HCT116 (cell line): ENCODE data around the gene AGBL1.

Experiments used
- POLR2AphosphoS5 ChIP-seq: IDR thresholded peaks from 2 replicates; pipeline ENCODE4 v1.6.1; 2011; ENCODE audit warnings: mild to moderate bottlenecking, low read depth, low read length, moderate library complexity
- YY1 ChIP-seq: IDR thresholded peaks from 2 replicates; pipeline ENCODE4 v1.6.1; 2011; ENCODE audit warnings: low read length, low read depth, moderate library complexity, mild to moderate bottlenecking; ENCODE audit not compliant: insufficient replicate concordance; ENCODE audit errors: extremely low read depth
- TF ChIP-seq, protein P1 (sequence below), 3 experiments: fragments of 200-600 bp in 1 of 3; sonication (generic) in 1 of 3; IDR thresholded peaks in 2 of 3; conservative IDR thresholded peaks in 1 of 3; 2 replicates each; pipeline ENCODE4 v1.5.1; 2012 to 2017; ENCODE audit warnings: low read depth in 2 of 3, low read length in 2 of 3, antibody characterized with exemption in 1 of 3, borderline replicate concordance in 1 of 3, control low read depth in 1 of 3, mild to moderate bottlenecking in 1 of 3, mixed read lengths in 1 of 3, mixed run types in 1 of 3, moderate library complexity in 1 of 3; ENCODE audit not compliant: insufficient read depth in 1 of 3
- TF ChIP-seq, protein P2 (sequence below): IDR thresholded peaks from 2 replicates; pipeline ENCODE4 v1.6.1; 2012; ENCODE audit warnings: low read depth

DNA sequence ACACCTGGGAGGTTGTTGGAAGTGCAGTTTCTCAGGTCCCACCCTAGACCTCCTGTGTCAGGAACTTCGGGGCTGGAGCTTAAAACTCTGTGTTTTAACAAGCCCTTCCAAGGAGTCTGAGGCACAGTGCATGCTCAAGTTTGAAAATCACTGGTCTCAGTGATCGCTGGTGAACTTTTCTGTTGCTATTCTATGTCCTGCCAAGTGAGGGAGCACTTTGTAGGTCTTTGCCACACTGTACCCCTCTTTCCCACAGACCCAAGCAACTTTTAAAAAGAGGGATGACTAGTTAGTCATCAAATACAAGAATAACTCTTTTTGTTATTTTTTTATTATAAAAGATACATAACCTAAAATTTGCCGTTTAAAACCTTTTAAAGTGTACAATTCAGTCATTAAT lies 133.7 kb downstream of the AGBL1 start:
- no peak for TF ChIP-seq POLR2AphosphoS5
- TF ChIP-seq, protein P1, sequence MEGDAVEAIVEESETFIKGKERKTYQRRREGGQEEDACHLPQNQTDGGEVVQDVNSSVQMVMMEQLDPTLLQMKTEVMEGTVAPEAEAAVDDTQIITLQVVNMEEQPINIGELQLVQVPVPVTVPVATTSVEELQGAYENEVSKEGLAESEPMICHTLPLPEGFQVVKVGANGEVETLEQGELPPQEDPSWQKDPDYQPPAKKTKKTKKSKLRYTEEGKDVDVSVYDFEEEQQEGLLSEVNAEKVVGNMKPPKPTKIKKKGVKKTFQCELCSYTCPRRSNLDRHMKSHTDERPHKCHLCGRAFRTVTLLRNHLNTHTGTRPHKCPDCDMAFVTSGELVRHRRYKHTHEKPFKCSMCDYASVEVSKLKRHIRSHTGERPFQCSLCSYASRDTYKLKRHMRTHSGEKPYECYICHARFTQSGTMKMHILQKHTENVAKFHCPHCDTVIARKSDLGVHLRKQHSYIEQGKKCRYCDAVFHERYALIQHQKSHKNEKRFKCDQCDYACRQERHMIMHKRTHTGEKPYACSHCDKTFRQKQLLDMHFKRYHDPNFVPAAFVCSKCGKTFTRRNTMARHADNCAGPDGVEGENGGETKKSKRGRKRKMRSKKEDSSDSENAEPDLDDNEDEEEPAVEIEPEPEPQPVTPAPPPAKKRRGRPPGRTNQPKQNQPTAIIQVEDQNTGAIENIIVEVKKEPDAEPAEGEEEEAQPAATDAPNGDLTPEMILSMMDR (IDR thresholded peaks at IDR 0.05 in 2 of 3, conservative IDR thresholded peaks at IDR 0.05 in 1 of 3; ENCODE audit: borderline replicate concordance in 1 of 3, insufficient read depth in 1 of 3, low read depth in 2 of 3, low read length in 2 of 3), result peak in 2 of 3 experiments; percentile 15 to 22; a peak in 1 of 6 replicates
- TF ChIP-seq, protein P2, sequence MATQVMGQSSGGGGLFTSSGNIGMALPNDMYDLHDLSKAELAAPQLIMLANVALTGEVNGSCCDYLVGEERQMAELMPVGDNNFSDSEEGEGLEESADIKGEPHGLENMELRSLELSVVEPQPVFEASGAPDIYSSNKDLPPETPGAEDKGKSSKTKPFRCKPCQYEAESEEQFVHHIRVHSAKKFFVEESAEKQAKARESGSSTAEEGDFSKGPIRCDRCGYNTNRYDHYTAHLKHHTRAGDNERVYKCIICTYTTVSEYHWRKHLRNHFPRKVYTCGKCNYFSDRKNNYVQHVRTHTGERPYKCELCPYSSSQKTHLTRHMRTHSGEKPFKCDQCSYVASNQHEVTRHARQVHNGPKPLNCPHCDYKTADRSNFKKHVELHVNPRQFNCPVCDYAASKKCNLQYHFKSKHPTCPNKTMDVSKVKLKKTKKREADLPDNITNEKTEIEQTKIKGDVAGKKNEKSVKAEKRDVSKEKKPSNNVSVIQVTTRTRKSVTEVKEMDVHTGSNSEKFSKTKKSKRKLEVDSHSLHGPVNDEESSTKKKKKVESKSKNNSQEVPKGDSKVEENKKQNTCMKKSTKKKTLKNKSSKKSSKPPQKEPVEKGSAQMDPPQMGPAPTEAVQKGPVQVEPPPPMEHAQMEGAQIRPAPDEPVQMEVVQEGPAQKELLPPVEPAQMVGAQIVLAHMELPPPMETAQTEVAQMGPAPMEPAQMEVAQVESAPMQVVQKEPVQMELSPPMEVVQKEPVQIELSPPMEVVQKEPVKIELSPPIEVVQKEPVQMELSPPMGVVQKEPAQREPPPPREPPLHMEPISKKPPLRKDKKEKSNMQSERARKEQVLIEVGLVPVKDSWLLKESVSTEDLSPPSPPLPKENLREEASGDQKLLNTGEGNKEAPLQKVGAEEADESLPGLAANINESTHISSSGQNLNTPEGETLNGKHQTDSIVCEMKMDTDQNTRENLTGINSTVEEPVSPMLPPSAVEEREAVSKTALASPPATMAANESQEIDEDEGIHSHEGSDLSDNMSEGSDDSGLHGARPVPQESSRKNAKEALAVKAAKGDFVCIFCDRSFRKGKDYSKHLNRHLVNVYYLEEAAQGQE, result no peak
- TF ChIP-seq YY1, result no peak
